ENCODE results near the gene TENM4. TPM values are rescaled to one million over a fixed set of nuclear protein-coding genes. Genes with fewer than 3 reads are reported as not detected.

TENM4 gene
- total RNA-seq, 4 donors from 2014 or later, result 0.02 to 0.82 (median 0.23) TPM

- in situ Hi-C loops (cut with MboI; ENCODE audit: low sequenced_read_pairs in 4 of 4) (no loop called here), intact Hi-C loops (cut with DNase I; ENCODE audit: low total_unique reads) (no loop called here)
- Histone ChIP-seq H3K27me3 (no peaks in the 10 kb centered on the region), H3K27ac (no peak overlapping the region), H3K4me3 (no peak overlapping the region), H3K9me3 (no peaks in the 10 kb centered on the region), H3K36me3 (no peaks in the 10 kb centered on the region), H3K4me1 (peaks cover 3 to 18% of the 10 kb centered on the region in 2 donors)
- ATAC-seq (no peak), DNase-seq (no peak)
- TF ChIP-seq CTCF (IDR thresholded peaks at IDR 0.05 in 4 of 5, conservative IDR thresholded peaks at IDR 0.05 in 1 of 5), result no peak
- no peak for TF ChIP-seq POLR2A (IDR thresholded peaks at IDR 0.05)
Measured at GRCh38 chr11:79170321-79170720, 270.5 kb downstream of the TENM4 start.

GRCh38 chr11:79168530-79169110 lies 272.2 kb downstream of the TENM4 start:
- intact Hi-C loops (cut with DNase I; ENCODE audit: low total_unique reads), result no loop called here
- H3K4me1 ChIP-seq, result peaks cover 3 to 8% of the 10 kb centered on the region in 2 donors
- H3K36me3 ChIP-seq, result no peaks in the 10 kb centered on the region
- TF ChIP-seq CTCF (IDR thresholded peaks at IDR 0.05 in 4 of 5, conservative IDR thresholded peaks at IDR 0.05 in 1 of 5) (no peak), POLR2A (IDR thresholded peaks at IDR 0.05) (no peak)
- H3K27me3 ChIP-seq, result no peaks in the 10 kb centered on the region
- ATAC-seq (no peak), DNase-seq (no peak)
- no peak overlapping the region for H3K4me3 ChIP-seq
- H3K27ac ChIP-seq, result no peak overlapping the region
- in situ Hi-C loops (cut with MboI; ENCODE audit: low sequenced_read_pairs in 4 of 4), result no loop called here
- H3K9me3 ChIP-seq, result no peaks in the 10 kb centered on the region

- H3K9me3 ChIP-seq, result no peaks in the 10 kb centered on the region
- TF ChIP-seq POLR2A (IDR thresholded peaks at IDR 0.05) (no peak), CTCF (IDR thresholded peaks at IDR 0.05 in 4 of 5, conservative IDR thresholded peaks at IDR 0.05 in 1 of 5) (no peak)
- H3K36me3 ChIP-seq, result no peaks in the 10 kb centered on the region
- no peak for DNase-seq
- H3K27me3 ChIP-seq, result no peaks in the 10 kb centered on the region
- H3K27ac ChIP-seq, result no peak overlapping the region
- H3K4me3 ChIP-seq, result no peak overlapping the region
- no peak for ATAC-seq
- intact Hi-C loops (cut with DNase I; ENCODE audit: low total_unique reads) (no loop called here), in situ Hi-C loops (cut with MboI; ENCODE audit: low sequenced_read_pairs in 4 of 4) (no loop called here)
- no peaks in the 10 kb centered on the region for H3K4me1 ChIP-seq
Measured at GRCh38 chr11:79167510-79168188, 273.2 kb downstream of the TENM4 start.

GRCh38 chr11:79165908-79166307 lies 274.9 kb downstream of the TENM4 start:
- no peak for TF ChIP-seq CTCF (IDR thresholded peaks at IDR 0.05 in 4 of 5, conservative IDR thresholded peaks at IDR 0.05 in 1 of 5)
- no peak for TF ChIP-seq POLR2A (IDR thresholded peaks at IDR 0.05)
- H3K9me3 ChIP-seq, result no peaks in the 10 kb centered on the region
- in situ Hi-C loops (cut with MboI; ENCODE audit: low sequenced_read_pairs in 4 of 4) (no loop called here), intact Hi-C loops (cut with DNase I; ENCODE audit: low total_unique reads) (no loop called here)
- ATAC-seq, result no peak
- H3K27ac ChIP-seq, result no peak overlapping the region
- no peaks in the 10 kb centered on the region for H3K4me1 ChIP-seq
- no peak overlapping the region for H3K4me3 ChIP-seq
- H3K27me3 ChIP-seq, result no peaks in the 10 kb centered on the region
- H3K36me3 ChIP-seq, result no peaks in the 10 kb centered on the region
- DNase-seq, result no peak

Measured in gastrocnemius medialis (tissue), 4 donors.